Neural progenitor cell (in vitro differentiated cells): Measurements from ENCODE around the gene MOAP1.
A peak's percentile ranks its signal among the peaks of the same experiment; 100 is the strongest.

Experiments
- EZH2phosphoT487 ChIP-seq: fragments of 200-600 bp; sonication (generic); IDR thresholded peaks from 2 replicates; pipeline ENCODE4 v1.6.1; 2017; ENCODE audit warnings: antibody characterized with exemption
- TF ChIP-seq, protein P1 (sequence below): fragments of 200-600 bp; sonication (generic); IDR thresholded peaks from 2 replicates; pipeline ENCODE4 v1.5.1; 2017; ENCODE audit warnings: antibody characterized with exemption, mild to moderate bottlenecking

DNA sequence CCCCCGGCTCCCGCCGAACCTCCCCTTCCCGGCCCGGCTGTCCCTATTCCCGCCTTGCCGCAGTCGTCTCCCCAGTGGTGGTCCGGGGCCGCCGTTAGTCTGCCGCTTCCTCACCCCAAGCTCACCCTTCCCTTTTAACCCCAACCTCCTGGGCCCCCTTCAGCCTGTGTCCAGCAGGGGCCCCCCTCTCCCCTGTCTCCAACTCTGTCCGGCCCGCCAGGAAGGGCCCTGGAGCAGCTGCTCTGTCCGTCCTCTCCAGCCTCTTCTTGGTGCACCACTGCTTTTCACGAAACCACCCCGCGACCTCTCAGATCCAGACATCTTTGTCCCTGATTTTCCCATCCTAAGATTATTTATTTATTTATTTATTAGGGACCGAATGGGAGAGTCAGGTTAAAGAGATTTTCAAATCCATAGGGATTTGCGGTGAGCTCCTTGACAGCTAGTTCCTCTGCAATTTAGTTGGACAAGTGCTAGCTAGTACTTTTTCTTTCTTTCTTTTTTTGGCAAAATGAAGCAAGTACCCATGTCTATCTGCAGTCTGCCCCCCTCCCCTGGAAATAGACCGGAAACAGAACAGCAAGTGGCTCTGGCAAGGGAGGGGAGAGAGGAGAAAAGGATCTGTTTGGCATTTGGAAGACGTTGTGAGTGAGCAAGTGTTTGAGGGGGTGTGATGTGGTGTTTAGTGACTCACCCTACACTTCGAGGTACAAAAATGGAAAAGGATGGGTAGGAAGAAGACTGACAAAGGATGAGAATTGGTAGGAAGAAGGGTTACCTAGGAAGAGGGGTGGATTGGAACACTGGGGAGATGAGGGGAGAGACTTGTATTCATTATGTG is 23.0 kb upstream of the MOAP1 start:
- TF ChIP-seq, protein P1, sequence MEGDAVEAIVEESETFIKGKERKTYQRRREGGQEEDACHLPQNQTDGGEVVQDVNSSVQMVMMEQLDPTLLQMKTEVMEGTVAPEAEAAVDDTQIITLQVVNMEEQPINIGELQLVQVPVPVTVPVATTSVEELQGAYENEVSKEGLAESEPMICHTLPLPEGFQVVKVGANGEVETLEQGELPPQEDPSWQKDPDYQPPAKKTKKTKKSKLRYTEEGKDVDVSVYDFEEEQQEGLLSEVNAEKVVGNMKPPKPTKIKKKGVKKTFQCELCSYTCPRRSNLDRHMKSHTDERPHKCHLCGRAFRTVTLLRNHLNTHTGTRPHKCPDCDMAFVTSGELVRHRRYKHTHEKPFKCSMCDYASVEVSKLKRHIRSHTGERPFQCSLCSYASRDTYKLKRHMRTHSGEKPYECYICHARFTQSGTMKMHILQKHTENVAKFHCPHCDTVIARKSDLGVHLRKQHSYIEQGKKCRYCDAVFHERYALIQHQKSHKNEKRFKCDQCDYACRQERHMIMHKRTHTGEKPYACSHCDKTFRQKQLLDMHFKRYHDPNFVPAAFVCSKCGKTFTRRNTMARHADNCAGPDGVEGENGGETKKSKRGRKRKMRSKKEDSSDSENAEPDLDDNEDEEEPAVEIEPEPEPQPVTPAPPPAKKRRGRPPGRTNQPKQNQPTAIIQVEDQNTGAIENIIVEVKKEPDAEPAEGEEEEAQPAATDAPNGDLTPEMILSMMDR: peak; percentile 58
- no peak for TF ChIP-seq EZH2phosphoT487
